PFSK-1 (cell line): ENCODE measurements around the gene PKD1L1.

Source experiments
- FOXP2 ChIP-seq: optimal IDR thresholded peaks from 2 replicates; pipeline ENCODE3; 2011; ENCODE audit warnings: borderline replicate concordance, control low read depth, inconsistent platforms; ENCODE audit not compliant: insufficient read depth; ENCODE audit errors: extremely low read length, extremely low read depth
- REST ChIP-seq, 2 experiments: IDR thresholded peaks; 2 replicates each; pipeline versions ENCODE4 v1.6.1 to v1.8.0; 2011 to 2012; ENCODE audit warnings: low read depth in 2 of 2, low read length in 2 of 2, control low read depth in 1 of 2, inconsistent platforms in 1 of 2, mild to moderate bottlenecking in 1 of 2, moderate library complexity in 1 of 2; ENCODE audit not compliant: insufficient read depth in 1 of 2

- TF ChIP-seq REST (IDR thresholded peaks at IDR 0.05; ENCODE audit: insufficient read depth in 1 of 2, low read depth in 2 of 2, low read length in 2 of 2) = no peak
- no peak for TF ChIP-seq FOXP2
Observed at GRCh38 chr7:47744883-47745282, 203.4 kb downstream of the PKD1L1 start.
